Right cardiac atrium (tissue), 5 donors: ENCODE measurements around the gene PRKAB1. TPM values are rescaled to one million over a fixed set of nuclear protein-coding genes. Genes with fewer than 3 reads are reported as not detected.

Source experiments
- ATAC-seq, 2 donors: fragments of 200-7000 bp; cut with Tn5 transposase; one replicate each; pipeline versions ENCODE4 v1.8.0 to v1.9.1; 2020; ENCODE audit warnings: moderate library complexity in 2 of 2, mild to moderate bottlenecking in 1 of 2
- DNase-seq, 3 donors: peaks; one replicate each; pipeline ENCODE4 v3.0.0-alpha.2; 2020
- H3K27ac ChIP-seq: one replicate; pipeline ENCODE4 v1.5.1; 2013; ENCODE audit warnings: mild to moderate bottlenecking, low read length, control low read depth, moderate library complexity
- H3K27me3 ChIP-seq: one replicate; pipeline ENCODE4 v1.6.1; 2013; ENCODE audit not compliant: control insufficient read depth, insufficient read depth
- H3K4me1 ChIP-seq: one replicate; pipeline ENCODE4 v1.6.1; 2013; ENCODE audit warnings: low read length; ENCODE audit not compliant: control insufficient read depth, insufficient read depth
- H3K4me3 ChIP-seq: one replicate; pipeline ENCODE4 v1.5.1; 2013; ENCODE audit warnings: low read length, control low read depth
- H3K9me3 ChIP-seq: one replicate; pipeline ENCODE4 v1.6.1; 2013; ENCODE audit warnings: low read length; ENCODE audit not compliant: control insufficient read depth
- WGBS: extraction: QIAGEN DNeasy Blood & Tissue Kit; methylation state at CpG from one replicate; pipeline ENCODE4 v1.1.7; 2013; 5-methylcytosine and 5-hydroxymethylcytosine counted together
- intact Hi-C, 4 donors: fragments of 100-400 bp; cut with DNase I; formaldehyde crosslinking; loops; one replicate each; pipeline versions ENCODE4 v1.11.0 to v1.14.0; 2022 to 2023
- microRNA-seq, 2 donors: library from miRNA; unstranded; fragments of <30 nt; microRNA quantifications; one replicate each; pipeline ENCODE4 v1.2.0, GENCODE V29; 2020 to 2021
- polyA plus RNA-seq: library from polyadenylated mRNA; stranded (reverse); fragments of 200-250 nt; gene quantifications from one replicate; pipeline ENCODE4 v1.2.3, GENCODE V29; 2013
- total RNA-seq, 4 donors: library from RNA; stranded (reverse); fragmentation: NEBNext Ultra II Directional; extraction: Animal tissue kit (Norgen Biotek cat#: 25700); gene quantifications; one replicate each; pipeline ENCODE4 v1.2.1, GENCODE V29; 2021
- donor health status: healthy with polysubstance abuse.
- donor health status: DM: no; HTN: yes; CAD: no.
- donor health status: DM: no; HTN: no; CAD: no.
- donor health status: DM: no; HTN: yes; CAD: no; lungs with severe emphysema.
- donor health status: DM: yes; HTN: yes; CAD: no.

Gene PRKAB1
- total and polyA plus RNA-seq, 5 donors = 9.8 to 16.3 (median 13.0) TPM

DNA sequence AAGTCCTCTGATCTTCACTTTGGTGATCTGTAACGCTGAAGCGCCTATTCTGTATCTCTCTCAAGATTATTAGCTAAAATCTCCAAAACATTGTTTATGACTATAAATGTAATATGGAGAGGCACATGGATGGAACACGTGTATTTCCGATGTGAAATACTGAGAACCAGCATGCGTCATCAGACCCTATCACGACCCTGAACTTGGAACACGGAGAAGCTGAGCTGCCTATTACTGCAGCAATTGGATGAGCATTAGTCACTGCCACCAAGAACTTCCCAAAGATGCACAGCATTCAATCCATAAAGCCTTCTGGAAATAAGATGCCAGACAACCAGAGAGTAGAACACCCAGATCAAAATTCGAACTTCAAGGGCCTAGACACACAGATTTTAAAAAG is 61.9 kb downstream of the PRKAB1 start:
- Histone ChIP-seq H3K27ac (no peak overlapping the region), H3K27me3 (no peaks in the 10 kb centered on the region), H3K4me3 (no peak overlapping the region), H3K4me1 (no peaks in the 10 kb centered on the region), H3K9me3 (no peaks in the 10 kb centered on the region)
- DNase-seq = no peak
- ATAC-seq = no peak
- intact Hi-C loops = loop anchor here in 1 of 4 donors (2.0 kb wide), 1 partner anchor 55 kb away; no protein-coding TSS in a partner anchor
- WGBS = 97% methylated on average over 8 of the region's 8 CpGs

DNA sequence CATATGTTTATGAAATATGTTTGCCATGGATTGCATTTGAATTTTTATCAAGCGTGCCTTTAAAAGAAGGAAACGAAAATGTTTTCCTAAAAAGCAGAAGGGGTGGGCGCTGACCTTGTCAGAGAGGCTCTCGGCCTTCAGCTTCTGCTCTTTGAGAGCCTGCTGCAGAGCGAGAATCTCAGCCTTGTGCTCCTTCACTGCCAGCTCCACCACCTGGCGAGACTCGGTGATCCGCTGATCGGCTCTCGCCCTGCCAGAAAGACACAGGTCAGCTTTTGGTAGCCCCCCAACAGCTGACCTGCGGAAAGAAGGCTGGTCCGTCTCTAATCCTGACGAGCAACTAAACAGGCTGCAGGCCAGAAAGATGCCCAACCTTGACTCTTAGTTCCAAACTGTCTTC is 62.4 kb downstream of the PRKAB1 start:
- intact Hi-C loops = no loop called here
- H3K4me1 ChIP-seq = no peaks in the 10 kb centered on the region
- ATAC-seq (no peak), DNase-seq (no peak)
- H3K27ac ChIP-seq = no peak overlapping the region
- WGBS = 92% methylated on average over 13 of the region's 13 CpGs
- H3K4me3 ChIP-seq = no peak overlapping the region
- no peaks in the 10 kb centered on the region for H3K9me3 ChIP-seq
- no peaks in the 10 kb centered on the region for H3K27me3 ChIP-seq

Small RNA genes lying within 50 kb of the gene (microRNA-seq; reads per million reads assigned to microRNA genes)
- gene MIR1178 = 0 reads per million in 2 donors

Other genes starting within 250 kb of the PRKAB1 start
- gene TMEM233, start 74.4 kb upstream of the PRKAB1 start, total RNA-seq = under 1 TPM; 0.31 to 0.97 (median 0.67) TPM
- gene TMEM233, start 74.4 kb upstream of the PRKAB1 start, polyA plus RNA-seq = 0.52 TPM
- 1 to 10 TPM; 2.0 to 3.0 (median 2.5) TPM for gene CIT, start 209.2 kb downstream of the PRKAB1 start, total RNA-seq
- gene CIT, start 209.2 kb downstream of the PRKAB1 start, polyA plus RNA-seq = 0.61 TPM